GM23338 (cell line): Measurements from ENCODE around the gene ELOF1. TPM values are rescaled to one million over a fixed set of nuclear protein-coding genes. Genes with fewer than 3 reads are reported as not detected.

Source experiments
- ATAC-seq: fragments of 200-7000 bp; cut with Tn5 transposase; 3 replicates; pipeline ENCODE4 v1.9.1; 2020
- DNase-seq: peaks from one replicate; pipeline ENCODE4 v3.0.0-alpha.2; 2015; ENCODE audit warnings: low spot score
- H2AFZ ChIP-seq: fragments of 200-600 bp; sonication (generic); 2 replicates; pipeline ENCODE4 v1.8.0; 2016; ENCODE audit warnings: antibody characterized with exemption, mild to moderate bottlenecking, moderate library complexity
- H3F3A ChIP-seq: fragments of 200-600 bp; sonication (generic); replicated peaks from 2 replicates; pipeline ENCODE4 v1.8.0; 2017; ENCODE audit warnings: antibody characterized with exemption, mixed run types, low read depth
- H3K27ac ChIP-seq: fragments of 200-600 bp; sonication (generic); 2 replicates; pipeline ENCODE4 v1.6.1; 2016; ENCODE audit warnings: low read depth
- H3K27me3 ChIP-seq: fragments of 200-600 bp; sonication (generic); 2 replicates; pipeline ENCODE4 v1.8.0; 2016; ENCODE audit warnings: mild to moderate bottlenecking, mixed run types, moderate library complexity; ENCODE audit not compliant: insufficient read depth
- H3K36me3 ChIP-seq: fragments of 200-600 bp; sonication (generic); 2 replicates; pipeline ENCODE4 v1.8.0; 2016; ENCODE audit warnings: mild to moderate bottlenecking; ENCODE audit not compliant: insufficient read depth
- H3K4me1 ChIP-seq: fragments of 200-600 bp; sonication (generic); 2 replicates; pipeline ENCODE4 v1.8.0; 2016; ENCODE audit warnings: mild to moderate bottlenecking, moderate library complexity; ENCODE audit not compliant: insufficient read depth
- H3K4me2 ChIP-seq: fragments of 200-600 bp; sonication (generic); 2 replicates; pipeline ENCODE4 v1.7.1; 2017; ENCODE audit warnings: mixed run types
- H3K4me3 ChIP-seq: fragments of 200-600 bp; sonication (generic); 2 replicates; pipeline ENCODE4 v1.6.1; 2016; ENCODE audit warnings: mixed run types
- H3K79me2 ChIP-seq: fragments of 200-600 bp; sonication (generic); replicated peaks from 2 replicates; pipeline ENCODE4 v1.8.0; 2017; ENCODE audit warnings: mild to moderate bottlenecking; ENCODE audit not compliant: insufficient read depth
- H3K9me2 ChIP-seq: fragments of 200-600 bp; sonication (generic); 2 replicates; pipeline ENCODE4 v1.8.0; 2017; ENCODE audit not compliant: insufficient read depth
- H4K20me1 ChIP-seq: fragments of 200-600 bp; sonication (generic); replicated peaks from 2 replicates; pipeline ENCODE4 v1.8.0; 2017; ENCODE audit warnings: mild to moderate bottlenecking; ENCODE audit not compliant: insufficient read depth
- H3K27ac Mint-ChIP-seq: 2 replicates; pipeline ENCODE4 v1.8.0; 2020; ENCODE audit warnings: inconsistent platforms, mild to moderate bottlenecking, moderate library complexity, mixed read lengths
- H3K27me3 Mint-ChIP-seq: 3 replicates; pipeline ENCODE4 v1.8.0; 2022; ENCODE audit warnings: low read depth, mild to moderate bottlenecking, moderate library complexity, mixed read lengths, inconsistent platforms; ENCODE audit not compliant: insufficient read depth, poor library complexity
- H3K36me3 Mint-ChIP-seq: 3 replicates; pipeline ENCODE4 v1.8.0; 2021; ENCODE audit warnings: low read depth, mild to moderate bottlenecking, inconsistent platforms, moderate library complexity, mixed read lengths
- H3K4me1 Mint-ChIP-seq: 3 replicates; pipeline ENCODE4 v1.8.0; 2020; ENCODE audit warnings: mild to moderate bottlenecking, inconsistent platforms, mixed read lengths
- H3K4me3 Mint-ChIP-seq: 3 replicates; pipeline ENCODE4 v1.8.0; 2021; ENCODE audit warnings: moderate library complexity, mild to moderate bottlenecking, inconsistent platforms, mixed read lengths
- H3K9me3 Mint-ChIP-seq: 3 replicates; pipeline ENCODE4 v1.8.0; 2020; ENCODE audit warnings: moderate library complexity, mild to moderate bottlenecking, inconsistent platforms, mixed read lengths
- CREB1 ChIP-seq: fragments of 250-450 bp; sonication (Bioruptor Pico); IDR thresholded peaks from 2 replicates; pipeline ENCODE4 v1.5.0; 2020; ENCODE audit warnings: low read depth, mild to moderate bottlenecking, moderate library complexity
- CTCF ChIP-seq, 2 experiments: fragments of 200-600 bp in 1 of 2; sonication (generic) in 1 of 2; conservative IDR thresholded peaks; 2 replicates each; pipeline versions ENCODE4 v1.5.1 to v1.6.1; 2016 to 2017; ENCODE audit warnings: antibody characterized with exemption in 2 of 2, low read depth in 2 of 2, mild to moderate bottlenecking in 2 of 2, moderate library complexity in 1 of 2
- EZH2 ChIP-seq: fragments of 200-600 bp; sonication (generic); IDR thresholded peaks from one replicate; pipeline ENCODE4 v1.8.0; 2017; ENCODE audit warnings: antibody characterized with exemption, mild to moderate bottlenecking, low read depth; ENCODE audit not compliant: unreplicated experiment
- JUNB ChIP-seq: IDR thresholded peaks from one replicate; pipeline ENCODE4 v1.6.1; 2016; ENCODE audit warnings: antibody characterized with exemption; ENCODE audit not compliant: unreplicated experiment
- NANOG ChIP-seq: IDR thresholded peaks from 2 replicates; pipeline ENCODE4 v1.6.1; 2016; ENCODE audit warnings: antibody characterized with exemption, borderline replicate concordance
- POLR2AphosphoS5 ChIP-seq: IDR thresholded peaks from 2 replicates; pipeline ENCODE4 v1.6.1; 2016; ENCODE audit warnings: antibody characterized with exemption, low read depth
- STAT1 ChIP-seq: IDR thresholded peaks from one replicate; pipeline ENCODE4 v1.6.1; 2016; ENCODE audit warnings: antibody characterized with exemption; ENCODE audit not compliant: unreplicated experiment
- ZNF114 ChIP-seq: fragments of 250-450 bp; sonication (Bioruptor Pico); IDR thresholded peaks from 2 replicates; pipeline ENCODE4 v1.5.0; 2020; ENCODE audit warnings: mild to moderate bottlenecking, moderate library complexity
- ZNF462 ChIP-seq: fragments of 250-450 bp; sonication (Bioruptor Pico); IDR thresholded peaks from 2 replicates; pipeline ENCODE4 v1.5.0; 2020; ENCODE audit warnings: mild to moderate bottlenecking, moderate library complexity
- polyA plus RNA-seq: library from polyadenylated mRNA; unstranded; fragments of >200 nt; fragmentation: Nextera tagmentation; extraction: Ambion mirVana; gene quantifications from 2 replicates; pipeline ENCODE4 v1.2.1, GENCODE V29; 2016
- total RNA-seq: library from RNA; depleted of rRNA; stranded (reverse); fragments of >200 nt; shearing (Covaris generic); gene quantifications from 2 replicates; pipeline ENCODE4 v1.2.3, GENCODE V29; 2014

ELOF1 gene
- total and polyA plus RNA-seq, 2 experiments from 2014 or later, result 73.3 to 103 TPM

- H4K20me1 ChIP-seq, result 0 out of 2 replicates have a peak, but pooled peaks cover 4% of the 10 kb centered on the region
- DNase-seq (no peak), ATAC-seq (peak; percentile 37)
- Mint-ChIP-seq H3K4me3 (peak overlapping the region; percentile 90), H3K27me3 (peaks cover 18% of the 10 kb centered on the region), H3K4me1 (peaks cover 8% of the 10 kb centered on the region; the same call in 2 of the 3 replicates), H3K36me3 (peaks cover 1% of the 10 kb centered on the region; the same call in 2 of the 3 replicates), H3K9me3 (no peaks in the 10 kb centered on the region), H3K27ac (peak overlapping the region; percentile 77; the same call in 1 of the 2 replicates)
- peak overlapping the region; percentile 20; the same call in 1 of the 2 replicates for H3K27ac ChIP-seq
- no peaks in the 10 kb centered on the region for H3K36me3 ChIP-seq
- H3K27me3 ChIP-seq, result no peaks in the 10 kb centered on the region
- no peak for TF ChIP-seq STAT1
- no peak for TF ChIP-seq ZNF114 (CRISPR knock-in tag)
- no peak for TF ChIP-seq ZNF462 (CRISPR knock-in tag)
- TF ChIP-seq POLR2AphosphoS5, result no peak
- TF ChIP-seq EZH2, result no peak
- TF ChIP-seq NANOG, result no peak
- no peak for TF ChIP-seq CREB1
- no peak for TF ChIP-seq JUNB
- TF ChIP-seq CTCF (conservative IDR thresholded peaks at IDR 0.05; ENCODE audit: low read depth in 2 of 2), result no peak
- H3K4me3 ChIP-seq, result peak overlapping the region; percentile 80
- no peaks in the 10 kb centered on the region for H3F3A ChIP-seq
- no peaks in the 10 kb centered on the region for H3K9me2 ChIP-seq
- H3K4me2 ChIP-seq, result peak overlapping the region; percentile 74
- H3K4me1 ChIP-seq, result peaks cover 6% of the 10 kb centered on the region
- H2AFZ ChIP-seq, result peak overlapping the region; percentile 8; the same call in 1 of the 2 replicates
- H3K79me2 ChIP-seq, result 0 out of 2 replicates have a peak, but pooled peaks cover 6% of the 10 kb centered on the region
These were observed 52.9 kb downstream of the ELOF1 start for GRCh38 chr19:11506101-11506555.
